ENCODE measurements around the gene ITPKC.

ITPKC gene

GRCh38 chr19:40683437-40683836 lies 33.5 kb upstream of the ITPKC start:
- ATAC-seq = no peak
- TF ChIP-seq TOX (CRISPR knock-in tag; IDR thresholded peaks at IDR 0.05; ENCODE audit: borderline replicate concordance) (no peak), OSR1 (CRISPR knock-in tag; IDR thresholded peaks at IDR 0.05) (no peak), CSDC2 (CRISPR knock-in tag; IDR thresholded peaks at IDR 0.05) (no peak), PATZ1 (CRISPR knock-in tag; IDR thresholded peaks at IDR 0.05; ENCODE audit: borderline replicate concordance) (no peak)

DNA sequence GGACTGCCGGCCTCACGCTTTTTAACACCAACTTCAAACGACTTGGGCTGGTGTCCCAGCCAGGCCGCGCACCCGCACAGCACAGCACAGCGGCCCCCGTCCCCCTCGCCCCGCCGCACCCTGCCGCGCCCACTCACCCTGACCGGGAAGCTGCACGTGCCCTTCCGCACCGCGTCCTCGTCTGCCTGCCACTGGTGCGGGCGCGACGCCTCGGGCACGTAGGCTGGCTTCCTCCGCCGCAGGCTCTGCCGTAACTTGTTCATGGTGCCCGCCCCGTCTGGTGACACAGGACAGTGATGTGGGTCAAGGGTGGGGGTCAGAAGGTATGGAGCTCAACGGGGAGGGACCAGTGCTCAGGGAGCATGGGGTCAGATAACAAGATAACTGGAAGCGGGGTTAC lies 32.6 kb upstream of the ITPKC start:
- TF ChIP-seq PATZ1 (CRISPR knock-in tag; IDR thresholded peaks at IDR 0.05; ENCODE audit: borderline replicate concordance) = no peak
- no peak for TF ChIP-seq ZFP30 (CRISPR knock-in tag; IDR thresholded peaks at IDR 0.05)
- no peak for TF ChIP-seq CSRNP3 (CRISPR knock-in tag; IDR thresholded peaks at IDR 0.05)
- no peak for TF ChIP-seq TOX (CRISPR knock-in tag; IDR thresholded peaks at IDR 0.05; ENCODE audit: borderline replicate concordance)
- TF ChIP-seq TCF4 (CRISPR knock-in tag; IDR thresholded peaks at IDR 0.05; ENCODE audit: borderline replicate concordance) = no peak
- no peak for TF ChIP-seq RARB (CRISPR knock-in tag; IDR thresholded peaks at IDR 0.05)
- no peak for TF ChIP-seq ARNTL (CRISPR knock-in tag; IDR thresholded peaks at IDR 0.05; ENCODE audit: borderline replicate concordance, low read depth)
- no peak for TF ChIP-seq SNAI2 (CRISPR knock-in tag; IDR thresholded peaks at IDR 0.05)
- TF ChIP-seq, protein P1, sequence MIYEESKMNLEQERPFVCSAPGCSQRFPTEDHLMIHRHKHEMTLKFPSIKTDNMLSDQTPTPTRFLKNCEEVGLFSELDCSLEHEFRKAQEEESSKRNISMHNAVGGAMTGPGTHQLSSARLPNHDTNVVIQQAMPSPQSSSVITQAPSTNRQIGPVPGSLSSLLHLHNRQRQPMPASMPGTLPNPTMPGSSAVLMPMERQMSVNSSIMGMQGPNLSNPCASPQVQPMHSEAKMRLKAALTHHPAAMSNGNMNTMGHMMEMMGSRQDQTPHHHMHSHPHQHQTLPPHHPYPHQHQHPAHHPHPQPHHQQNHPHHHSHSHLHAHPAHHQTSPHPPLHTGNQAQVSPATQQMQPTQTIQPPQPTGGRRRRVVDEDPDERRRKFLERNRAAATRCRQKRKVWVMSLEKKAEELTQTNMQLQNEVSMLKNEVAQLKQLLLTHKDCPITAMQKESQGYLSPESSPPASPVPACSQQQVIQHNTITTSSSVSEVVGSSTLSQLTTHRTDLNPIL (CRISPR knock-in tag; IDR thresholded peaks at IDR 0.05; ENCODE audit: low read depth) = no peak
- TF ChIP-seq ISL1 (CRISPR knock-in tag; IDR thresholded peaks at IDR 0.05) = no peak
- no peak for TF ChIP-seq ZNF70 (CRISPR knock-in tag; IDR thresholded peaks at IDR 0.05)
- TF ChIP-seq CSDC2 (CRISPR knock-in tag; IDR thresholded peaks at IDR 0.05) = no peak
- TF ChIP-seq, protein P2, sequence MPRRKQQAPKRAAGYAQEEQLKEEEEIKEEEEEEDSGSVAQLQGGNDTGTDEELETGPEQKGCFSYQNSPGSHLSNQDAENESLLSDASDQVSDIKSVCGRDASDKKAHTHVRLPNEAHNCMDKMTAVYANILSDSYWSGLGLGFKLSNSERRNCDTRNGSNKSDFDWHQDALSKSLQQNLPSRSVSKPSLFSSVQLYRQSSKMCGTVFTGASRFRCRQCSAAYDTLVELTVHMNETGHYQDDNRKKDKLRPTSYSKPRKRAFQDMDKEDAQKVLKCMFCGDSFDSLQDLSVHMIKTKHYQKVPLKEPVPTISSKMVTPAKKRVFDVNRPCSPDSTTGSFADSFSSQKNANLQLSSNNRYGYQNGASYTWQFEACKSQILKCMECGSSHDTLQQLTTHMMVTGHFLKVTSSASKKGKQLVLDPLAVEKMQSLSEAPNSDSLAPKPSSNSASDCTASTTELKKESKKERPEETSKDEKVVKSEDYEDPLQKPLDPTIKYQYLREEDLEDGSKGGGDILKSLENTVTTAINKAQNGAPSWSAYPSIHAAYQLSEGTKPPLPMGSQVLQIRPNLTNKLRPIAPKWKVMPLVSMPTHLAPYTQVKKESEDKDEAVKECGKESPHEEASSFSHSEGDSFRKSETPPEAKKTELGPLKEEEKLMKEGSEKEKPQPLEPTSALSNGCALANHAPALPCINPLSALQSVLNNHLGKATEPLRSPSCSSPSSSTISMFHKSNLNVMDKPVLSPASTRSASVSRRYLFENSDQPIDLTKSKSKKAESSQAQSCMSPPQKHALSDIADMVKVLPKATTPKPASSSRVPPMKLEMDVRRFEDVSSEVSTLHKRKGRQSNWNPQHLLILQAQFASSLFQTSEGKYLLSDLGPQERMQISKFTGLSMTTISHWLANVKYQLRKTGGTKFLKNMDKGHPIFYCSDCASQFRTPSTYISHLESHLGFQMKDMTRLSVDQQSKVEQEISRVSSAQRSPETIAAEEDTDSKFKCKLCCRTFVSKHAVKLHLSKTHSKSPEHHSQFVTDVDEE (CRISPR knock-in tag; IDR thresholded peaks at IDR 0.05) = no peak
- TF ChIP-seq PPARA (CRISPR knock-in tag; IDR thresholded peaks at IDR 0.05; ENCODE audit: borderline replicate concordance) = no peak
- no peak for TF ChIP-seq ZNF8 (CRISPR knock-in tag; IDR thresholded peaks at IDR 0.05)
- TF ChIP-seq ZC3H10 (CRISPR knock-in tag; IDR thresholded peaks at IDR 0.05) = no peak
- no peak for TF ChIP-seq ZNF565 (CRISPR knock-in tag; conservative IDR thresholded peaks at IDR 0.05; ENCODE audit: low read depth)
- no peak for TF ChIP-seq ZFP3 (CRISPR knock-in tag; IDR thresholded peaks at IDR 0.05)
- no peak for TF ChIP-seq BACH2 (CRISPR knock-in tag; IDR thresholded peaks at IDR 0.05; ENCODE audit: borderline replicate concordance)
- no peak for ATAC-seq

DNA sequence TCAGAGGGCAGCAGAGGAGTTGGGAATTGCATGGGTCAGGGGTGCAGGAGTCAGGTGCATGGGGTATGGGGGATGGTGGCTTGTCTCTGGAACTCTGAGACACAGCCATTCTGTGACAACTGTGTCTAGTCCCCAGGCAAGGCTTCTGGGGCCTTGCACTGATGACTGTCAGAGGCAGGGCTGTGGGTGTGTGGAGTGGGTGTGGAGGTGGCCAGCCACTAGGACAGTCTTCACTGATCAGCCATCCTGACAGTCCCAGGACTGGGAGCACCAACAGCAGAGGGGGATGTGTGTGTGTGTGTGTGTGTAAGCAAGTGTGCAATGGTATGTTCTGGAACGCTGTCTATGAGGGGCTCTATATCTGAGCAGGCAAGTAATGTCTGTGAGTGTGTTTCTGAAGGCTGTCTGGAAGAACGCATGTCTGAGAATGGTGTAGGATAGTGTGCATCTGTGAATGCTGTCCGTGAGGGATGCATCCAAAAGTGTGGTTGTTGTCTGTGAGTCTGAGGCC lies 31.8 kb upstream of the ITPKC start:
- TF ChIP-seq POU6F1 (CRISPR knock-in tag; IDR thresholded peaks at IDR 0.05; ENCODE audit: borderline replicate concordance, low read depth) = no peak
- TF ChIP-seq ZFP3 (CRISPR knock-in tag; IDR thresholded peaks at IDR 0.05) = no peak
- no peak for TF ChIP-seq BACH2 (CRISPR knock-in tag; IDR thresholded peaks at IDR 0.05; ENCODE audit: borderline replicate concordance)
- no peak for ATAC-seq
